SK-N-SH treated with all-trans-retinoic acid at 6 μM for 48 hours (cell line): ENCODE results near the gene EEFSEC.

ENCODE experiments used
- ARNTL ChIP-seq: fragments of 450-650 bp; formaldehyde crosslinking; IDR thresholded peaks from 2 replicates; pipeline ENCODE4 v1.5.0; 2020; ENCODE audit warnings: low read depth, mild to moderate bottlenecking, moderate library complexity, borderline replicate concordance
- ESRRG ChIP-seq: fragments of 250-450 bp; sonication (Bioruptor Pico); IDR thresholded peaks from 2 replicates; pipeline ENCODE4 v1.6.1; 2021; ENCODE audit warnings: mild to moderate bottlenecking
- ISL1 ChIP-seq: fragments of 250-450 bp; sonication (Bioruptor Pico); IDR thresholded peaks from 2 replicates; pipeline ENCODE4 v2.1.2; 2022; ENCODE audit warnings: mild to moderate bottlenecking, moderate library complexity
- RARB ChIP-seq: fragments of 250-450 bp; sonication (Bioruptor Pico); IDR thresholded peaks from 2 replicates; pipeline ENCODE4 v1.8.0; 2021; ENCODE audit warnings: mild to moderate bottlenecking, moderate library complexity
- ZC3H10 ChIP-seq: fragments of 250-450 bp; sonication (Bioruptor Pico); IDR thresholded peaks from 2 replicates; pipeline ENCODE4 v1.5.1; 2021; ENCODE audit warnings: mild to moderate bottlenecking, moderate library complexity
- ZNF565 ChIP-seq: fragments of 450-650 bp; formaldehyde crosslinking; conservative IDR thresholded peaks from 2 replicates; pipeline ENCODE4 v1.5.0; 2020; ENCODE audit warnings: low read depth, mild to moderate bottlenecking, moderate library complexity
- TF ChIP-seq, protein P1 (sequence below): fragments of 250-450 bp; sonication (Bioruptor Pico); IDR thresholded peaks from 2 replicates; pipeline ENCODE4 v1.8.0; 2021; ENCODE audit warnings: low read depth, mild to moderate bottlenecking, moderate library complexity, borderline replicate concordance
- TF ChIP-seq, protein P2 (sequence below): fragments of 250-450 bp; sonication (Bioruptor Pico); IDR thresholded peaks from 2 replicates; pipeline ENCODE4 v1.5.1; 2021; ENCODE audit warnings: mild to moderate bottlenecking, moderate library complexity
- TF ChIP-seq, protein P3 (sequence below): fragments of 250-450 bp; sonication (Bioruptor Pico); IDR thresholded peaks from 2 replicates; pipeline ENCODE4 v1.8.0; 2020; ENCODE audit warnings: mild to moderate bottlenecking, moderate library complexity, borderline replicate concordance

DNA sequence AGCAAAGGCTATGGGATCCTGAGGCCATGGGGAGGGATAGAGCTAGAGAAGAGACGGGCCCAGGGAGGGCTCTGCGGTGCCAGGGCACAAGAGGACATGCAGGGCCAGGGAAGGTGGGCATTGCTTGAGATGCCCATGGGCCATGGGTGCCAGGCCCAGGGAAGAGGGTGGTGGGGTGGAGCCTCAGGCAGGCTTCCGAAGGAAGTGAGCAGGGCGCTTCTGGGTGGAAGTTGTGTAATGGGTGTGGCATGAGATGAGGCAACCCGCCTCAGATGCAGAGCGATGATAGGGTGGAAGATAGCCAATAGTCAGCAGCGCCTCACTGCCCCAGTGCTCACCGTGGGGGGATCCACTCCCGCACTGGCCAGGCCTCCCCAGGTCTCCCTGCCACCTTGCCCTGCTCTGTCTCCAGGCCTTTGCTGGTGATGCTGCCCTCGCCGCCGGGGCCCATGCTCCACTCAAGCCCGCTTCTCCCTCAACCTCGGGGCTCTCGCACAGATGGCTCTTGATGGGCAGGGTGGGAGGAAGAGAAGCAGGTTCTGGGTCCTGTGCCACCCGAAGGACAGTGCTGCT is 262.0 kb downstream of the EEFSEC start:
- no peak for TF ChIP-seq ZC3H10
- TF ChIP-seq, protein P1, sequence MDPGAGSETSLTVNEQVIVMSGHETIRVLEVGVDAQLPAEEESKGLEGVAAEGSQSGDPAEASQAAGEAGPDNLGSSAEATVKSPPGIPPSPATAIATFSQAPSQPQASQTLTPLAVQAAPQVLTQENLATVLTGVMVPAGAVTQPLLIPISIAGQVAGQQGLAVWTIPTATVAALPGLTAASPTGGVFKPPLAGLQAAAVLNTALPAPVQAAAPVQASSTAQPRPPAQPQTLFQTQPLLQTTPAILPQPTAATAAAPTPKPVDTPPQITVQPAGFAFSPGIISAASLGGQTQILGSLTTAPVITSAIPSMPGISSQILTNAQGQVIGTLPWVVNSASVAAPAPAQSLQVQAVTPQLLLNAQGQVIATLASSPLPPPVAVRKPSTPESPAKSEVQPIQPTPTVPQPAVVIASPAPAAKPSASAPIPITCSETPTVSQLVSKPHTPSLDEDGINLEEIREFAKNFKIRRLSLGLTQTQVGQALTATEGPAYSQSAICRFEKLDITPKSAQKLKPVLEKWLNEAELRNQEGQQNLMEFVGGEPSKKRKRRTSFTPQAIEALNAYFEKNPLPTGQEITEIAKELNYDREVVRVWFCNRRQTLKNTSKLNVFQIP (CRISPR knock-in tag), result no peak
- TF ChIP-seq, protein P2, sequence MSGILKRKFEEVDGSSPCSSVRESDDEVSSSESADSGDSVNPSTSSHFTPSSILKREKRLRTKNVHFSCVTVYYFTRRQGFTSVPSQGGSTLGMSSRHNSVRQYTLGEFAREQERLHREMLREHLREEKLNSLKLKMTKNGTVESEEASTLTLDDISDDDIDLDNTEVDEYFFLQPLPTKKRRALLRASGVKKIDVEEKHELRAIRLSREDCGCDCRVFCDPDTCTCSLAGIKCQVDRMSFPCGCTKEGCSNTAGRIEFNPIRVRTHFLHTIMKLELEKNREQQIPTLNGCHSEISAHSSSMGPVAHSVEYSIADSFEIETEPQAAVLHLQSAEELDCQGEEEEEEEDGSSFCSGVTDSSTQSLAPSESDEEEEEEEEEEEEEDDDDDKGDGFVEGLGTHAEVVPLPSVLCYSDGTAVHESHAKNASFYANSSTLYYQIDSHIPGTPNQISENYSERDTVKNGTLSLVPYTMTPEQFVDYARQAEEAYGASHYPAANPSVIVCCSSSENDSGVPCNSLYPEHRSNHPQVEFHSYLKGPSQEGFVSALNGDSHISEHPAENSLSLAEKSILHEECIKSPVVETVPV, result no peak
- TF ChIP-seq, protein P3, sequence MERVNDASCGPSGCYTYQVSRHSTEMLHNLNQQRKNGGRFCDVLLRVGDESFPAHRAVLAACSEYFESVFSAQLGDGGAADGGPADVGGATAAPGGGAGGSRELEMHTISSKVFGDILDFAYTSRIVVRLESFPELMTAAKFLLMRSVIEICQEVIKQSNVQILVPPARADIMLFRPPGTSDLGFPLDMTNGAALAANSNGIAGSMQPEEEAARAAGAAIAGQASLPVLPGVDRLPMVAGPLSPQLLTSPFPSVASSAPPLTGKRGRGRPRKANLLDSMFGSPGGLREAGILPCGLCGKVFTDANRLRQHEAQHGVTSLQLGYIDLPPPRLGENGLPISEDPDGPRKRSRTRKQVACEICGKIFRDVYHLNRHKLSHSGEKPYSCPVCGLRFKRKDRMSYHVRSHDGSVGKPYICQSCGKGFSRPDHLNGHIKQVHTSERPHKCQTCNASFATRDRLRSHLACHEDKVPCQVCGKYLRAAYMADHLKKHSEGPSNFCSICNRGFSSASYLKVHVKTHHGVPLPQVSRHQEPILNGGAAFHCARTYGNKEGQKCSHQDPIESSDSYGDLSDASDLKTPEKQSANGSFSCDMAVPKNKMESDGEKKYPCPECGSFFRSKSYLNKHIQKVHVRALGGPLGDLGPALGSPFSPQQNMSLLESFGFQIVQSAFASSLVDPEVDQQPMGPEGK (CRISPR knock-in tag), result no peak
- TF ChIP-seq ZNF565 (CRISPR knock-in tag), result no peak
- no peak for TF ChIP-seq RARB
- TF ChIP-seq ISL1 (CRISPR knock-in tag), result no peak
- no peak for TF ChIP-seq ESRRG (CRISPR knock-in tag)
- TF ChIP-seq ARNTL (CRISPR knock-in tag), result no peak
